ACHN (cell line): Measurements from ENCODE around the gene USPL1.
A peak's percentile ranks its signal among the peaks of the same experiment; 100 is the strongest.
"Not testable (repeated sequence)": the region's sequence is repeated elsewhere in the genome, so short reads cannot be mapped to it uniquely, and the experiment has no call there.

Experiments used
- DNase-seq: peaks from one replicate; pipeline ENCODE4 v3.0.0-alpha.2; 2015
- in situ Hi-C: cut with HindIII; loops from 2 replicates; pipeline ENCODE4 v1.10.0; 2017; ENCODE audit warnings: low sequenced_read_pairs, low pct_ligation_motif_present, low pct_unique_long_range_greater_than_20kb

Gene USPL1

GRCh38 chr13:30647824-30648521 lies 30.3 kb downstream of the USPL1 start:
- in situ Hi-C loops: no loop called here
- no peak for DNase-seq

- in situ Hi-C loops: no loop called here
- DNase-seq: no peak
Observed at GRCh38 chr13:30648522-30649012, 30.8 kb downstream of the USPL1 start.

GRCh38 chr13:30651648-30652047 lies 33.9 kb downstream of the USPL1 start:
- not testable (repeated sequence) for DNase-seq
- in situ Hi-C loops: loop anchor here (25.0 kb wide), 1 partner anchor 136 kb away; no protein-coding TSS in a partner anchor

DNA sequence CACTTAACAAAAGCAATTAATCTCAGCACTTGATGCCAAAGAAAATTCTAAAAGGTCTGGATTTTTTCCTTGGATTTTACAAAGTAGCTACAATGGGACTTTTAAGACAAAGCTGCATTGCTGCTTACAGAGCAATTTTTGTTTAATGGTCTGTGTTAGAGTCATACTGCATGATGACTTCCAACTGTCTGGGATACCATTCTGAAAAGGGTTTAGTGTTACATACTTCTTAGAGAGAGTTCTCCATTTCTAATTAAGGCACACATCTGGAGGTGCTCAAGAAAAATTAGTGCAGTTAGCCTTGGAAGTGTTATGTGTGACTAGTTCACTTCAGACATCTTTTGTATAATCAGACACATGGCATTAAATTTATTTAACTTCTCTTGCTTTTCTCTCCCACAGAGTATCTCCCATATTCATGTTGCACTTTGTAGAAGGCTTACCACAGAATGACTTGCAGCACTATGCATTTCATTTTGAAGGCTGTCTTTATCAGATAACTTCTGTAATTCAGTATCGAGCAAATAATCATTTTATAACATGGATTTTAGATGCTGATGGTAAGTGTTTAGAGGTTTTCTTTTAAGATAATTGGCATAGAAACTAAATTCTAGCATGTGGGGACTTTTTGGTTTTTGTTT lies 35.1 kb downstream of the USPL1 start:
- in situ Hi-C loops: loop anchor here (25.0 kb wide), 1 partner anchor 134 kb away; no protein-coding TSS in a partner anchor

DNA sequence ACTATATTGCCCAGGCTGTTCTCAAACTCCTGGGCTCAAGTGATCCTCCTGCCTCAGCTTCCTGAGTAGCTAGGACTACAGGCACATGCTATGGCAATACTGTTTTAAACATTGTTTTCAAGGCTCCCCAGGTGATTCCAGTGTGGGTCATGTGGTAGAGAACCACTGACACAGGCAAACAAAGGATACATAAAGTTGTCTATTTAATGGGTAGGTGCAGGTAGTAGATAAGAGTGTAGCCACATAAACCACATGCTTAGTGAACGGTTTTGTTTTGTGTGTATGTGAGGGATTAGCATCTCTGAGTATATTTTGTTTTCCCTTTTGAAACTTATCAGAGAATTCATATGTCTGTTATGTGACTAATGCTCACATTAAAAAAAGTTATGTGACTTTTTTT lies 36.7 kb downstream of the USPL1 start:
- in situ Hi-C loops: loop anchor here (25.0 kb wide), 1 partner anchor 133 kb away; no protein-coding TSS in a partner anchor

More for the DNA sequence above, 35.1 kb downstream of the USPL1 start:
- DNase-seq: no peak

GRCh38 chr13:30656178-30656577 lies 38.5 kb downstream of the USPL1 start:
- in situ Hi-C loops: loop anchor here (25.0 kb wide), 1 partner anchor 131 kb away; no protein-coding TSS in a partner anchor
- no peak for DNase-seq

More for the DNA sequence above, 36.7 kb downstream of the USPL1 start:
- DNase-seq: no peak

- DNase-seq: no peak
- in situ Hi-C loops: loop anchor here (25.0 kb wide), 1 partner anchor 127 kb away; no protein-coding TSS in a partner anchor
Observed at GRCh38 chr13:30659980-30660379, 42.3 kb downstream of the USPL1 start.

- in situ Hi-C loops: loop anchor here (25.0 kb wide), 1 partner anchor 127 kb away; no protein-coding TSS in a partner anchor
- no peak for DNase-seq
Observed at GRCh38 chr13:30660796-30661195, 43.1 kb downstream of the USPL1 start.

DNA sequence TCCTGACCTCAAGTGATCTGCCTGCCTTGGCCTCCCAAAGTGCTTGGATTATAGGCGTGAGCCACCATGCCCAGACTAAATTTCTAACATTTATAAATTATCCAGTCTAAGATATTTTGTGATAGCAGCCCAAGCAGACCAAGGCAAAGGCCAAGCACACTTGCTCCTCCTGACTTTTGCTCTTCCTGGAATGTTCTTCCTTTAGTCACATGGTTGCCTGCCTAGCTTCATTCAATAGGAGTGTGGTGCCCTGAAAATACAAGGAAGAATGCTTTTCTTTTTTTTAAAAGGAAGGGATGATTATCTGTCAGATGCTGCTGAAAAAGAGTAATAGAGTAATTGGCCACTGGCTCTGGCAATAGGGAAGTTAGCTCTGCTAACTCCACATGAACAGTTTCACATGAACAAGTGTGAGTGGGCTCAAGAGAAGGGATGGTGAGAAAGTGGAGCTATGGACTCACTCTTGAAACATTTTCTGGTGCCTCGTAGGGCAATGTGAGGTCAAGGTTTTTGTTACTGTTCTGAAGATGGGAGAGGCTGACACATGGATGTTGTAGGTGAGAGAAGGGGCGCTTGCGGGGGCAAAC lies 47.1 kb downstream of the USPL1 start:
- in situ Hi-C loops: loop anchor here (25.0 kb wide), 1 partner anchor 123 kb away; no protein-coding TSS in a partner anchor
- DNase-seq: no peak

DNA sequence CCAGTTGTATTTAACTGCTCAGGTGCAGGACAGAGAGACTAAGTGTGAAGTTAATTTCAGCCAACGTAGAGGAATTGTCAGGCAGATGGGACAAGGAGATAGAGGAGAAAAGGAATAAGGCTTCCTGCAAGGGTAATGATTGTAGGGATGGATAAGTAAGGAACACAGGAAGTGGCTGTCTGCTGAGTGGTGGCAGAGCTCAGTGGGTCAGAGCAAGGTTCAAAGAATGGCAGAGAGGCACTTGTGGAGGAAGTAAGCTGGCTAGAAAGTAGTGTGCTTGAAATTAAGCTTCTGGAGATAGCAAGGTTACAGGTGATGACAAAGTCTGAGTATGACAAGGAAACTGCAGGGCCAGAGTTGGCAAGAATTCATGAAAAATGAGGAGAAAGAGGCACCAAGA lies 47.9 kb downstream of the USPL1 start:
- no peak for DNase-seq
- in situ Hi-C loops: loop anchor here (25.0 kb wide), 1 partner anchor 122 kb away; no protein-coding TSS in a partner anchor

DNA sequence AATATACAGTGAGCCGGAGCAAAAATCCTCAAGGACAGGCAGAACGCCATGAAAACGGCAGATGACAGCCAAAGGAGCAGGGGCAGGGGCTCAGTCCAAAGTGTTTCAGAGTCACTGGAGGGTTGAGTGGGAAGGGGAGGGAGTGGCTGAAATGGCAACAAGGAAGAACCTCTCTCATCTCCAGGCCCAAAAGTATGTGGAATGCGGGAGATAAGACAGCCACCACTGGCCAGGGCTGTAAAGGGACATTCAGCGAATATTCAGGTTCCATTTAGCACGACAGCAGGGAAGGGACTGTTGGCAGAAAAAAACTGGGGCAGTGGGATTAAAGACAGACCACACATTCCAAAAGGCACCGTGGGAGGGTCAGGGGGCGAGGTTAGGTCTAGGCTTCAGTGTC lies 48.4 kb downstream of the USPL1 start:
- in situ Hi-C loops: loop anchor here (25.0 kb wide), 1 partner anchor 121 kb away; no protein-coding TSS in a partner anchor
- no peak for DNase-seq

DNA sequence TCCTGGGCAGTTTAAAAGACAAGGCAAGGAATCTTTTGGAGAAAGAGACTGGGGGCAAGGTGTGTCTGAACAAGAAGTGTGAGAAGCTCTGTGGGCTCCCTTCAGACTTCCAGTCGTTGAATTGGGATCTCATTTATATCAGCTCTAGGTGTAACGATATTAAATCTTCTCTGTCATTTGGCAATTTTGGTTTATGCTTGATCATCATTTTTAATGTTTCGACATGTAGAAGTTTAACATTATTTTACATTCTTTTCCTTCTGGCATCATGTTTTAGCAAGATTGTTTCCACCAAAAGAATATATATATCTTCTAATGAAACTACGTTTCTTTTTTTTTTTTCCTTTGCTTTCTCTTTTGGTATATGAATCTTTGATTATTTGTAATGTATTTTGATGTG lies 49.3 kb downstream of the USPL1 start:
- in situ Hi-C loops: loop anchor here (25.0 kb wide), 1 partner anchor 120 kb away; no protein-coding TSS in a partner anchor
- no peak for DNase-seq

DNA sequence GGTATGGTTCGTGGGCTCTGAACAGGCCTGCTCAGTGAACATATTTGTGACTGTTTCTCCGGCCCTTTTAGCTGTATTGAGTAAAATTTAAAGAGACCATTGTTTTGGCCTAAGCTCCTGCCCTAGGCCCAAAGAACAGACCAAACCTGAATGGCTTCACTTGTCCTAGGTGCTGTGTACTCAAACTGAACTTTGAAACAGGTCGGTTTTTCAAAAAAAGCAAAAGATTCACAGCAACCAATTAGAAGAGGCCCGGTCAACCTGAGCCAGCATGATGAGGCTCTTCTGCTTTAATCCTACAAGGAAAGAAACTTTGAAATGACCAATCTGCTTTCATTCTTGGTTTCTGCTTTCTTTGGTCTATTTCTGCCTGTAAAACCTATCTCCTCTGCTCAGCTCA lies 50.6 kb downstream of the USPL1 start:
- in situ Hi-C loops: loop anchor here (25.0 kb wide), 1 partner anchor 119 kb away; no protein-coding TSS in a partner anchor
- no peak for DNase-seq

DNA sequence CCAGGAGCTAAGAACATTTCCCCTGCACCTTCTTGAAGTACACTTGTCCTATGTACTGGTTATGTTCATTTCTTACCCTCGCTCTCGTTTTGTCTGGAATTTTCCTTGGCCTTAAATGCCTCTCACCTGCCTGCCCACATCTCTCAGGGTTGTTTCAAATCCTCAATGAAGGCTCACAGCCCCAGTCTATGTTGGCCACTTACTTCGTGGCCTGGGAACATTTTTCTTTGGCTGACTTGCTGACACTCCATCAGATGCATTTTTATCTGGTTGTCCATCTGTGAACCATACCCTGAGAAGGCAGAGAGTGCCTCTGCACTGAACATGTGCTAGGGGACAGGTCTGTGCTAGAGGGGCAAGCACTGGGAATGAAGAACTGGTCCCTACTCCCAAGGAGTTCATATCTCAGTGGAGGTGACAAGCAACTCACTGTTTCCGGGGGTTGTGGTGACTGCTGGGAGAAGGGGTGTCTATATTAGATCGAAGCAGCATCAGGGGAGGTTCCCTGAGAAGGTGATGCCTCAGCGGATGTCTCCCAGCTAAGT lies 53.6 kb downstream of the USPL1 start:
- in situ Hi-C loops: loop anchor here (25.0 kb wide), 1 partner anchor 116 kb away; no protein-coding TSS in a partner anchor
- DNase-seq: no peak

DNA sequence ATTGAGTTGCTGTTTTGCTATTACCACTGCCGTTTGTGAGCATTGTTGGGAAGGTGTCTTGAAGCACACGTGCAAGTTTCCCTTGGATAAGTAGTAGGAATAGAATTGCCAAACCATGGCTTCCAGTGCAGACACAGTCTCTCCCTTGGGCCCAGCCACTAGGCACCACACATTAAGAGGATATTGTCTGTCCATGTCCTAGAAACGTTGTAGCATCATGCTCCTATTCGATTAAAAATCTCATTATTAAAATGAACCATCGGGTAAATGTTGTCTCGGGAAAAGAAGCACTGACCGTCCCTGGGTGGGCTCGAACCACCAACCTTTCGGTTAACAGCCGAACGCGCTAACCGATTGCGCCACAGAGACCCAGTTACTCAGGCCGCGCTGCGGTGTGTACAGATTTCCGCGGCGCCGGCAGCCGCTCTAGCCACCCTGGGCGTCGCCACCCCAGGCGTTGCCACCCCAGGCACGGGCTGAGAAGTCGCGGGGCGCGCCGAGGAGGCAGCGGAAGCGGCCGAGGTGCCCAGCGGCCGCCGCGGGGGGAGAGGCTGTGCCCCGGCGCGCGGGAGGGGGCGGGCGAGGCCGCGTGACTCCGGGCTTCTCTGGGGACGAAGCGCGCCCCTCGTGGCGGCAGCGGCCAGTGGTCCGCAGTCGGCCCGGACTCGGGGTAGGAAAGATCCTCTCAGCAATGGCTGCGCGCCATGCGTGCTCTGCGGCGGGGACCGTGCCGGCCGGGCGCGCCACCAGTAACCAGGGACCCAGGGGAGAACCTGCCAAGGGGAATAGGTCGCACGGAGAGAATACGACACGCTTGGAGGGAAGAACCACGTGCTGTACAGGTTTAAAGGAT lies 56.2 kb downstream of the USPL1 start:
- in situ Hi-C loops: loop anchor here (25.0 kb wide), 1 partner anchor 113 kb away; no protein-coding TSS in a partner anchor
- peak; percentile 86 for DNase-seq

DNA sequence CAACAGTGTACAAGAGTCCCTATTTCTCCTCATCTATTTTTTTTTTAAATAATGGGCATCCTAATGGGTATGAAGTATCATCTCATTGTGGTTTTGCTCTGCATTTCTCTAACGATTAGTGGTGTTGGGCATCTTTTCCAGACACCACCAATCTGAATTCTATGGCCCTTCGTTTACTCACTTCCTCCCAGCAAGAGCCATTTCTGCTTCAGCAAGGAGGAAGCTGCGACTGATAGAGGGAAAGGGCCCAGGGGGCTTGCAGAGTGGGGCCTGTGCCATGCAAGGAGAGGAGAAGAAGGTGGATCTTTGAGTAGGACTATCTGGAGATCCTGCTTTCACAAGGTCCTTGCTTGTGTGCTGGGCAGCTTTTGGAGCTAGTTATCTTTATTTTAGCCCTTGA lies 58.0 kb downstream of the USPL1 start:
- in situ Hi-C loops: no loop called here
- no peak for DNase-seq

GRCh38 chr13:30676672-30677071 lies 59.0 kb downstream of the USPL1 start:
- DNase-seq: peak; percentile 42
- in situ Hi-C loops: no loop called here
